ENCODE data around the gene BRD9. TPM values are rescaled to one million over a fixed set of nuclear protein-coding genes. Genes with fewer than 3 reads are reported as not detected.
"Not testable (repeated sequence)": the region's sequence is repeated elsewhere in the genome, so short reads cannot be mapped to it uniquely, and the experiment has no call there.

BRD9 gene
- total RNA-seq, 1 donor from 2014 or later = 41.1 TPM

DNA sequence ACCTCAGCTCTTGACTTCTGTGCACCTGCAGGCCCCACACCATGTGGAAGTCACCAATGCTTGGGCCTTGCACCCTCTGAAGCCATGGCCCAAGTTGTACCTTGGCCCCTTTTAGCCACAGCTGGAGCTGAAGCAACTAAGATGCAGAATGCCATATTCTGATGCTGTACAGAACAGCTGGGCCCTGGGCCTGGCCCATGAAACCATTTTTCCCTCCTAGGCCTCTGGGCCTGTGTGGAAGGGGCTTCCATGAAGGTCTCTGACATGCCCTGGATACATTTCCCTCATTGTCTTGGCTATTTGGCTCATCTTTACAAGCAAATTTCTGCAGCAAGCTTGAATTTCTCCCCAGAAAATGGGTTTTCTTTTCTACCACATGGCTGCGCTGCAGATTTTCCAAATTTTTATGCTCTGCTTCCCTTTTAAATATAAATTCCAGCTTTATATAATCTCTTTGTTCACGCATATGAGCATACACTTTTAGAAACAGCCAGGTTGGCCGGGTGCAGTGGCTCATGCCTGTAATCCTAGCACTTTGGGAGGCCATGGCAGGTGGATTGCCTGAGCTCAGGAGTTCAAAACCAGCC, 41.9 kb upstream of the BRD9 start:
- DNase-seq (ENCODE audit: low read depth); H3K4me3 ChIP-seq (ENCODE audit: low read depth, low read length): not testable (repeated sequence)
- TF ChIP-seq, protein P1, sequence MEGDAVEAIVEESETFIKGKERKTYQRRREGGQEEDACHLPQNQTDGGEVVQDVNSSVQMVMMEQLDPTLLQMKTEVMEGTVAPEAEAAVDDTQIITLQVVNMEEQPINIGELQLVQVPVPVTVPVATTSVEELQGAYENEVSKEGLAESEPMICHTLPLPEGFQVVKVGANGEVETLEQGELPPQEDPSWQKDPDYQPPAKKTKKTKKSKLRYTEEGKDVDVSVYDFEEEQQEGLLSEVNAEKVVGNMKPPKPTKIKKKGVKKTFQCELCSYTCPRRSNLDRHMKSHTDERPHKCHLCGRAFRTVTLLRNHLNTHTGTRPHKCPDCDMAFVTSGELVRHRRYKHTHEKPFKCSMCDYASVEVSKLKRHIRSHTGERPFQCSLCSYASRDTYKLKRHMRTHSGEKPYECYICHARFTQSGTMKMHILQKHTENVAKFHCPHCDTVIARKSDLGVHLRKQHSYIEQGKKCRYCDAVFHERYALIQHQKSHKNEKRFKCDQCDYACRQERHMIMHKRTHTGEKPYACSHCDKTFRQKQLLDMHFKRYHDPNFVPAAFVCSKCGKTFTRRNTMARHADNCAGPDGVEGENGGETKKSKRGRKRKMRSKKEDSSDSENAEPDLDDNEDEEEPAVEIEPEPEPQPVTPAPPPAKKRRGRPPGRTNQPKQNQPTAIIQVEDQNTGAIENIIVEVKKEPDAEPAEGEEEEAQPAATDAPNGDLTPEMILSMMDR (conservative IDR thresholded peaks at IDR 0.05; ENCODE audit: low read depth, low read length) = peak; percentile 45

DNA sequence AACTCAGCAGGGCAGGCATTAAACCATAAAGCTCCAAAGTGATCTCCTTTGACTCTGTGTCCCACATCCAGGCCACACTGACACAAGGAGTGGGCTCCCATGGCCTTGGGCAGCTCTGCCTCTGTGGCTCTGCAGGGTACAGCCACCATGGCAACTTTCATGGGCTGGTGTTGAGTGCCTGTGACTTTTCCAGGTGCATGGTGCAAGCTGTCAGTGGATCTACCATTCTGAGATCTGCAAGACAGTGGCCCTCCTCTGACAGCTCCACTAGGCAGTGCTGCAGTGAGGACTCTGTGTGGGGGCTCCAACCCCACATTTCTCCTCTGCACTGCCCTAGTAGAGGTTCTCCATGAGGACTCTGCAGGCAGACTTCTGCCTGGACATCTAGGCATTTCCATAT, 41.4 kb upstream of the BRD9 start:
- H3K4me3 ChIP-seq (ENCODE audit: low read depth, low read length); DNase-seq (ENCODE audit: low read depth): not testable (repeated sequence)

DNA sequence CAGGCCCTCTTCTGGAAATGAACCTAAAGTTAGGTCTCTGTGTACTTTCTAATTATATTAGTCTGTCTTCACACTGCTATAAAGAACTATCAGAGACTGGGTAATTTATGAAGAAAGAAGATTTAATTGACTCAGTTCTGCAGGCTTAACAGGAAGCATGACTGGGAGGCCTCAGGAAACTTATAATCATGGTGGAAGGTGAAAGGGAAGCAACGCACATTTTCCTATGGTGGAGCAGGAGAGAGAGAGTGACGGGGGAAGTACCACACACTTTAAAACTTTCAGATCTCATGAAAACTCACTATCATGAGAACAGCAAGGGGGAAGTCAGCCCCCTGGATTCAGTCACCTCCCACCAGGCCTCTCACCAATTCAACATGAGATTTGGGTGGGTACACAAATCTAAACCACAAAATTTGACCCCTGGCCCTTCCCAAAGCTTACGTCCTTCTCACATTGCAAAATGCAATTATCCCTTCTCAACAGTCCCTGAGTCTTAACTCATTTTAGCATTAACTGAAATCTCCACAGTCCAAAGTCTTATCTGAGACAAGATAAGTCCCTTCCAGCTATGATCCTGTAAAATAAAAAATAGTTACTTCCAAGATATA, 40.8 kb upstream of the BRD9 start:
- no peak for DNase-seq (ENCODE audit: low read depth)
- H3K4me3 ChIP-seq (ENCODE audit: low read depth, low read length) = no peak overlapping the region
- TF ChIP-seq, protein P1 (conservative IDR thresholded peaks at IDR 0.05; ENCODE audit: low read depth, low read length) = no peak

DNA sequence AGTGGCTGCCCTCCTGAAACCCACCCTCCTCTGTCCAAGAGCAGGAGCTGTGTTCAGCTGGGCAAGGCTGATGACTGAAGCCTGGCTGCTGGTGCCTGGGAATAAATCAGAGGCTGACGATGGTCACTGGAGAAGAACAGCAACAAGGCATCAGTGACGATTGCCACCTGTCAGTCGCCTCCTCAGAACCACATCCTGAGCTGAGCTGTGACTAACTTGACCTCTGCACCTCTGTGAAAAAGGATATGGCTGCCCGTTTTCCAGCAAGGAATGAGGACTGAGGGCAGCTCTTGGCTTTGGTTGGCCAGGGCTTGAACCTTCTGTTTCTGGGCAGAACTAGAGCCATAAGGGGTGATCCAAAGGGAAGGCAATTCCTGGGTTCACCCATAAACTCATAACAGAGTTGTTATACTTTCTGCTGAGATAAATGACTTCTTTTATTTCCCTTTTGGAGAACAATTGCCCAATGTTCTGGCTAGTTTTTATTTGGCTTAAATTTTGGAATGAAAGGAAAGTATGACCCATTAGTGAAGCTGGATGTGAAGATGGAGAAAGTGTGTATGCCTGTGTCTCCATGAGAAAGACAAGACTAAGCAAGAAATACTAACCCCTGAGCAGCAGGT, 40.1 kb upstream of the BRD9 start:
- no peak for DNase-seq (ENCODE audit: low read depth)
- TF ChIP-seq, protein P1 (conservative IDR thresholded peaks at IDR 0.05; ENCODE audit: low read depth, low read length) = no peak
- H3K4me3 ChIP-seq (ENCODE audit: low read depth, low read length) = no peak overlapping the region

DNA sequence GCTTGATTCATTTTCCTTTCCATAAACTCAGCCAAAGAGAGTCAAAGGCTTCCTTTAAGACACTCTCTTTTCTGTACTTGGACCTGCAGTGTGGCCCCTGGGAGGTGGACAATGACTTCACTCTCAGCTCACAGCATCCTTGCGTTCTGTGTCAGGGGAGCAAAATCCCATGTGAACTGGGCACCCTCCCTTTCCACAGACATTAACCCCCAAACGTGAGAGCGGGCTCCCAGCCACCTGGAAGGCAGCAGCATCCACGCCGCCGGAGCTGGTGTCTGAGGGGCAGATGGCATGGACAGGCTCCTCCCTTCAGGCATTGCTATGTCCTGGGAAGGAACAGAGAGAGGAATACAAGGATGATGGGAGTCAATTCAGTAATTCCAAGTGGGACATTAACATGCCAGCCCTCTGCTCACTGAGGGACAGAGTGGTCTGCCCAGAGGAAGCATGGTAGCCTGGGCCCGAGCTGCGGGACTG, 39.6 kb upstream of the BRD9 start:
- TF ChIP-seq, protein P1 (conservative IDR thresholded peaks at IDR 0.05; ENCODE audit: low read depth, low read length) = no peak
- H3K4me3 ChIP-seq (ENCODE audit: low read depth, low read length) = no peak overlapping the region

DNA sequence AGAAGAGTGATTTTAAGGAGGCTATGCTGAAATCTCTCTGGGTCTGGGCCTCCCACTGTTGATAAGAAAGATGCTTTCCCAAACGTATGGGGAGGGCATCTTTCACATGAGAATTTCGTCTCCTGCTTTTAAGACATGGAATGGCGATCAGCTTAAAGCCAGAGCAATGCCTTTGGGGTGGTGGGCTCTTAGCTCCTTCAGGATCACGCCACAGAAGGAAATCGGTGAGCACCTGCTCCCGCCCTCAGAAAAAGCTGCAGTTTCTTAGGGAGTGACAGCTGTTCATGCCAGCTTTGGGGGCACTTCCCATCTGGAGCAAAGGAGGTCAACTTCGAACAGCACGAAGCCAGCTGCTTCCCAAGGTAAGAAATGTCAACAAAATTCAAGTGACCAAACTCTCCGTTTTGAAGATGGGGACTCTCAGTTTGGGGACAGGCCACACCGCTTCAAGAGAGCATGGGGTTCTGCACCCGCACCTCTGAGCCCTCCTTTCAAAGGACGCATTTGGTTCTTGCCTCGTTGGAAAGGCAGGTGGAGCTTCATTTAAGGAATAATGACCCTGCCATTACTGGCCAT, 39.1 kb upstream of the BRD9 start:
- DNase-seq (ENCODE audit: low read depth) = no peak
- TF ChIP-seq, protein P1 (conservative IDR thresholded peaks at IDR 0.05; ENCODE audit: low read depth, low read length) = no peak

More for the DNA sequence above, 39.6 kb upstream of the BRD9 start:
- no peak for DNase-seq (ENCODE audit: low read depth)

DNA sequence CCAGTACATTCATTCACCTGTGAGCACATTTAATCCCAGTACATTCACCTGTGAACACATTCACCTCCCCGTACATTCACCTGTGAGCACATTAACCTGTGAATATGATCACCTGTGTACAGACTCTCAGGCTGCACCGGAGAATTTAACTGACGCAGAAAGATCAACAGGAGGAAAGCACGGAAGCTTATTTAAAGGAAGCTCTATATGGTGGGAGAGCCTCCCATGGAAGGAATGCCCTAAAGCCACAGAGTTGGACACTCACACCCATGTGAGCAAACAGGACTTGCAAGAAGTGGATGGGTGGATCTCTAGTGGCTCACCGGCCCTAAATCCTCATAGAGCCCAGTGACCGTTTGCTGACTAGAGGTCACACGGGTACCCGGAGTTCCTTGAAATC, 38.3 kb upstream of the BRD9 start:
- TF ChIP-seq, protein P1 (conservative IDR thresholded peaks at IDR 0.05; ENCODE audit: low read depth, low read length) = no peak
- no peak for DNase-seq (ENCODE audit: low read depth)
- no peak overlapping the region for H3K4me3 ChIP-seq (ENCODE audit: low read depth, low read length)

More for the DNA sequence above, 39.1 kb upstream of the BRD9 start:
- H3K4me3 ChIP-seq (ENCODE audit: low read depth, low read length) = no peak overlapping the region

Data from epithelial cell of proximal tubule (primary cell).